Thyroid gland (tissue), 4 donors: ENCODE measurements around the gene CGB5. TPM values are rescaled to one million over a fixed set of nuclear protein-coding genes. Genes with fewer than 3 reads are reported as not detected.

Source experiments
- DNase-seq, 2 donors: peaks; one replicate each; pipeline ENCODE4 v3.0.0-alpha.2; 2019
- H3K27ac ChIP-seq, 3 donors: fragments of 200-600 bp; sonication (generic); 1 replicate in 2 of 3; 2 replicates in 1 of 3; pipeline ENCODE4 v1.5.1; 2016 to 2019; ENCODE audit warnings: mild to moderate bottlenecking in 1 of 3, moderate library complexity in 1 of 3
- H3K27me3 ChIP-seq: fragments of 200-600 bp; sonication (generic); one replicate; pipeline ENCODE4 v1.5.1; 2019
- H3K36me3 ChIP-seq, 2 donors: fragments of 200-600 bp; sonication (generic); one replicate each; pipeline ENCODE4 v1.5.1; 2016 to 2019
- H3K4me1 ChIP-seq, 2 donors: fragments of 200-600 bp; sonication (generic); one replicate each; pipeline ENCODE4 v1.5.1; 2017 to 2019
- H3K4me3 ChIP-seq, 3 donors: fragments of 200-600 bp; sonication (generic); replicated peaks in 1 of 3; 1 replicate in 2 of 3; 2 replicates in 1 of 3; pipeline ENCODE4 v1.5.1; 2016; ENCODE audit warnings: mild to moderate bottlenecking in 1 of 3
- H3K9me3 ChIP-seq: fragments of 200-600 bp; sonication (generic); one replicate; pipeline ENCODE4 v1.5.1; 2017
- POLR2A ChIP-seq, 2 donors: fragments of 450-650 bp; IDR thresholded peaks; one replicate each; pipeline ENCODE4 v1.6.1; 2017; ENCODE audit warnings: antibody characterized with exemption in 2 of 2, mild to moderate bottlenecking in 2 of 2, moderate library complexity in 1 of 2
- WGBS, 2 donors: methylation state at CpG; one replicate each; pipeline ENCODE4 v1.1.5; 2017; 5-methylcytosine and 5-hydroxymethylcytosine counted together
- intact Hi-C: fragments of 100-400 bp; cut with DNase I; formaldehyde crosslinking; loops from one replicate; pipeline ENCODE4 v1.15.1; 2023
- total RNA-seq, 4 donors: library from RNA; depleted of rRNA; stranded (reverse); fragments of >200 nt; gene quantifications; one replicate each; pipeline ENCODE4 v1.2.3, GENCODE V29; 2016
- TF ChIP-seq, protein P1 (sequence below), 6 experiments: fragments of 200-600 bp in 3 of 6; fragments of 450-650 bp in 3 of 6; sonication (generic) in 3 of 6; IDR thresholded peaks; one replicate each; pipeline ENCODE4 v1.5.1; 2016 to 2019; ENCODE audit warnings: antibody characterized with exemption in 6 of 6, mild to moderate bottlenecking in 2 of 6, inconsistent platforms in 1 of 6, moderate library complexity in 1 of 6

Gene CGB5
- total RNA-seq, 4 donors from 2014 or later = 0.56 TPM; not detected in 3

DNA sequence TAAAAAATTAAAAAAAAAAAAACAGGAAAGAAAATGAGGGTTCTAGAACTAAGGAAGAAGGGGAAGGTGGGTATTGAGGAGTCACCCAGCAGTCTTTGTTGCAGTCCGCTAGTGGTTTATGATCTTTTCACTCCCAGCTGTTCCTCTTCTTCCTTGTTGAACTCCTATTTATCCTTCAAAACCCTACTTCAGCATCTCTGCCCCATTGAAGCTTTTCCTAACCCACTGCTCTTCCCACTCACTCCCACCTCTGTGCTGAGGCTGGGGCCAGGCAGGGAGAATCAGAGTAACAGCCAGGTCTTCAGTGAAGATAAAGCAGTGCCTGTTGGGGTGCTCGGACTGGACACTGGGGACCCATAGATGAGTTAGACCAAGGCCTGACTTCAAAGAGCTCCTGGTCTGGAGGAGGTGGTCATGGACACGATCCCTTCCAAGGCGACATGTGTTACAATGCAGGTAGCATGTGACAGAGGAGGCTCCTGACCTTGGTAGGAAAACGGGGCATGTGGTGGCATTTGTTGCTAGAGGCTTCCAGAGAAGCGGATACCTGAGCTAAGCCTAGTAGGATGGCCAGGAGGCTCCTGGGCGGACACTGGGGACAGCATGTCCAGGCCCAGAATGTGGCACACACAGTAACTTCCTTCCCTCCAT, 38.6 kb upstream of the CGB5 start:
- Histone ChIP-seq H3K27ac (no peak overlapping the region), H3K4me1 (no peaks in the 10 kb centered on the region), H3K4me3 (no peak overlapping the region), H3K36me3 (peaks cover 42 to 48% of the 10 kb centered on the region in 2 donors), H3K9me3 (no peaks in the 10 kb centered on the region), H3K27me3 (no peaks in the 10 kb centered on the region)
- WGBS, 2 donors = 93 to 98% methylated on average over 7 of the region's 7 CpGs
- no peak for DNase-seq
- intact Hi-C loops = no loop called here
- no peak for TF ChIP-seq POLR2A (IDR thresholded peaks at IDR 0.05)
- TF ChIP-seq, protein P1, sequence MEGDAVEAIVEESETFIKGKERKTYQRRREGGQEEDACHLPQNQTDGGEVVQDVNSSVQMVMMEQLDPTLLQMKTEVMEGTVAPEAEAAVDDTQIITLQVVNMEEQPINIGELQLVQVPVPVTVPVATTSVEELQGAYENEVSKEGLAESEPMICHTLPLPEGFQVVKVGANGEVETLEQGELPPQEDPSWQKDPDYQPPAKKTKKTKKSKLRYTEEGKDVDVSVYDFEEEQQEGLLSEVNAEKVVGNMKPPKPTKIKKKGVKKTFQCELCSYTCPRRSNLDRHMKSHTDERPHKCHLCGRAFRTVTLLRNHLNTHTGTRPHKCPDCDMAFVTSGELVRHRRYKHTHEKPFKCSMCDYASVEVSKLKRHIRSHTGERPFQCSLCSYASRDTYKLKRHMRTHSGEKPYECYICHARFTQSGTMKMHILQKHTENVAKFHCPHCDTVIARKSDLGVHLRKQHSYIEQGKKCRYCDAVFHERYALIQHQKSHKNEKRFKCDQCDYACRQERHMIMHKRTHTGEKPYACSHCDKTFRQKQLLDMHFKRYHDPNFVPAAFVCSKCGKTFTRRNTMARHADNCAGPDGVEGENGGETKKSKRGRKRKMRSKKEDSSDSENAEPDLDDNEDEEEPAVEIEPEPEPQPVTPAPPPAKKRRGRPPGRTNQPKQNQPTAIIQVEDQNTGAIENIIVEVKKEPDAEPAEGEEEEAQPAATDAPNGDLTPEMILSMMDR (IDR thresholded peaks at IDR 0.05) = no peak

DNA sequence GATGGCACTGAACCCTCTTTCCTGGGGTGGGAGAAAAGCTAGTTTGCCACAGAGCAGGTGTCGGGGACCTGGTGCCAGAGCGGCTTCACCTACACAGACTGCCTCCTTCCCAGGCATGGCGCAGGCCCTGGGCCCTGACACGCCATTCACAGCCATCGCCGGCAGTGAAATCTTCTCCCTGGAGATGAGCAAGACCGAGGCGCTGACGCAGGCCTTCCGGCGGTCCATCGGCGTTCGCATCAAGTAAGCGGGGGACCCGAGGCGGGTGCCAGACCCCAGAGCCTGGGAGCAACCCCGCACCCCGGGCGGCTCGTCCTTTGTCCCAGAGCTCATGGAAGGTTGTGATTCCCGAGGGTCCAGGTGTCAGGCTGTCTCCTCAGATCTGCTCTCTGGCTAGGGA, 36.7 kb upstream of the CGB5 start:
- H3K36me3 ChIP-seq = peaks cover 57 to 61% of the 10 kb centered on the region in 2 donors
- no peaks in the 10 kb centered on the region for H3K27me3 ChIP-seq
- no peak for TF ChIP-seq POLR2A (IDR thresholded peaks at IDR 0.05)
- TF ChIP-seq, protein P1 (IDR thresholded peaks at IDR 0.05) = no peak
- H3K9me3 ChIP-seq = no peaks in the 10 kb centered on the region
- no peak overlapping the region for H3K4me3 ChIP-seq
- H3K4me1 ChIP-seq = no peaks in the 10 kb centered on the region
- no peak overlapping the region for H3K27ac ChIP-seq
- WGBS, 2 donors = 94 to 95% methylated on average over 7 to 22 of the region's 22 CpGs
- no peak for DNase-seq
- intact Hi-C loops = no loop called here

DNA sequence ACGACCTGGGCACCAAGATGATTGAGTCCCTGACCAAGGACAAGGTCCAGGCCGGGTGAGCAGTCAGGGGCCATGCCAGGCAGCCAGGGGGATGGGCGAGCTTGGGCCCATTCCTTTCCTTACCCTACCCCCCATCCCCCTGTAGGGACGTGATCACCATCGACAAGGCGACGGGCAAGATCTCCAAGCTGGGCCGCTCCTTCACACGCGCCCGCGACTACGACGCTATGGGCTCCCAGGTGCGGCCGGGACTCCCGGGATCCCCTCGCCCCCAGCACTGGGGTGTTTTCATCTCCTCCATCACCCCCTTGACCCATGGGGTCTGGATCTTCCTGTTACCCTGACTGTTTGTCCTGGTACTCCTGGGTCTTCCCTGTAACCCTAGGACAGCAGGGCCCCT, 33.8 kb upstream of the CGB5 start:
- no peaks in the 10 kb centered on the region for H3K9me3 ChIP-seq
- 96 to 97% methylated on average over 16 to 18 of the region's 18 CpGs for WGBS, 2 donors
- no peaks in the 10 kb centered on the region for H3K27me3 ChIP-seq
- H3K36me3 ChIP-seq = peaks cover 51 to 60% of the 10 kb centered on the region in 2 donors
- no peaks in the 10 kb centered on the region for H3K4me1 ChIP-seq
- H3K27ac ChIP-seq = no peak overlapping the region
- no peak overlapping the region for H3K4me3 ChIP-seq
- intact Hi-C loops = no loop called here
- DNase-seq = no peak
- TF ChIP-seq POLR2A (IDR thresholded peaks at IDR 0.05) = no peak
- TF ChIP-seq, protein P1 (IDR thresholded peaks at IDR 0.05) = no peak

DNA sequence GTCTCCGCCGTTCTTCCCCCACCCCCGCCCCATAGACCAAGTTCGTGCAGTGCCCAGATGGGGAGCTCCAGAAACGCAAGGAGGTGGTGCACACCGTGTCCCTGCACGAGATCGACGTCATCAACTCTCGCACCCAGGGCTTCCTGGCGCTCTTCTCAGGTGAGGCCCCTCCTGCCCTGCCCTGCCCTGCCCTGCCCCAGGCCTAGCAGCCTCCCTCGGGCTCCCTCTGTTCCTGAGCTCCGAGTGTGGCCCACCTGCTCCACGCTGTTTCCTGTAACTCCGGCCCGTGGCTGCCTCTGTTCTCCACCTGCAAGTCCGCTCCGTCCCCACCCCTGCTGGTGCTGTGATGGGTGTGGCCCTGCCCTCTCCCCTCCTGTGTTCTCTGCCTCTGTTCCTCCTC, 33.2 kb upstream of the CGB5 start:
- intact Hi-C loops = no loop called here
- Histone ChIP-seq H3K4me3 (no peak overlapping the region), H3K36me3 (peaks cover 45 to 55% of the 10 kb centered on the region in 2 donors), H3K27me3 (no peaks in the 10 kb centered on the region), H3K9me3 (no peaks in the 10 kb centered on the region), H3K4me1 (no peaks in the 10 kb centered on the region), H3K27ac (no peak overlapping the region)
- no peak for DNase-seq
- TF ChIP-seq POLR2A (IDR thresholded peaks at IDR 0.05) = no peak
- TF ChIP-seq, protein P1 (IDR thresholded peaks at IDR 0.05) = no peak
- WGBS, 2 donors = 91 to 95% methylated on average over 16 to 18 of the region's 18 CpGs

DNA sequence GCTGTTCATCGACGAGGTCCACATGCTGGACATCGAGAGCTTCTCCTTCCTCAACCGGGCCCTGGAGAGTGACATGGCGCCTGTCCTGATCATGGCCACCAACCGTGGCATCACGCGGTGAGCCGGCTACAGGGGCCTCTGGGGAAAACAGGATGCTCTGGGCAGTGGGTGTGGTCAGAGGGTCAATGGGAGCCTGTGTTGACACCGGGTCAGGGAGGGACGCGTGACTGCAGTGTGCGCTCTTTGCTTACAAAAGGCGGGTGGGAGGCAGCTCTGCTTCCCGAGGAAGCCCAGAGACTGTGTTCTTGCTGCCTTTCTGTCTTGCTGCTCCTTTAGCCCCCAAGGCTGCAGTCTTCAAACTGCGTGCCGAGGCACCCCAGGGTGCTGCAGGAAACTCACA, 32.5 kb upstream of the CGB5 start:
- TF ChIP-seq, protein P1 (IDR thresholded peaks at IDR 0.05) = no peak
- no peak for TF ChIP-seq POLR2A (IDR thresholded peaks at IDR 0.05)
- Histone ChIP-seq H3K27ac (no peak overlapping the region), H3K4me3 (no peak overlapping the region), H3K36me3 (peaks cover 39 to 47% of the 10 kb centered on the region in 2 donors), H3K27me3 (no peaks in the 10 kb centered on the region), H3K4me1 (no peaks in the 10 kb centered on the region), H3K9me3 (no peaks in the 10 kb centered on the region)
- DNase-seq = no peak
- intact Hi-C loops = no loop called here
- 90 to 95% methylated on average over 10 to 17 of the region's 17 CpGs for WGBS, 2 donors
